ENCODE measurements around the gene PTPN14.

DNA sequence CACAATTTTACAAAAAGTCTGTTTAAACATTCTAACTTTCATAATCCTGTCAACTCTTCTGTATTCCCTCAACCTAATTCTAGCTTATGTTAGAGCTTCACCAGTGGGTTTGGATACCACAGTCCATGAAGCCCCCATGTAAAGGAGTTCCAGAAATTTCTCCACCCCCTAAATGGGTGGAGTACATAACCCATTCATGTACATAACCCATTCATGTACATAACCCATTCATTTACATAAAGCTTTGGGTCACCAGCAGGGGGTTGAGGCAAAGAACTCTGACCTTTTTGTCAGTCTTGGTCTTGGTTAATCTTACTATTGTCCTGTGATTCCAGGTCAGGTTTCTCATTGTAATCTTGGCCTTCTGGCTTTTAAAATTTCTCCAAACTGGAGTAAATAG is 208.9 kb downstream of the PTPN14 start:
- TF ChIP-seq POLR2A (IDR thresholded peaks at IDR 0.05; ENCODE audit: extremely low read depth, insufficient read length) (no peak), CTCF (IDR thresholded peaks at IDR 0.05; ENCODE audit: low read depth, low read length) (no peak)

All from NB4 (cell line).